ENCODE data around the gene PDE10A.

Gene PDE10A

DNA sequence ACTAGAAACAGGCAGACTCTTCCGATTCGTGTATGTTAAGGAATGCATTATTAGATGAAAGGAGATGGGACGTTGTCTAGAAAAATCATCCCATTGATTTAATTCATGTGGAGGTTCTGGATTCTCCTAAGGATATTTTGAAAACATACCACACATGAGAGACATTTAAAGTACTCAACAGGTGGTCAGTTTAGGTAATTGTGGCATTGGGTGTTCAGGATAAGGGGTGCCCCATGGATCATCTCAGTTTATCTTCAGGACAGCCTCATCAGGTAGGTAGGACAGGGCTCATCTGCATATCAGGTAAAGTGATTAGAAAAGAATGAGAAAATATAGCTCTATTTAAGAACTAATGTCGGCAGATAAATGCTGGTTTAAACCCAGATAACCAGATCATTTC is 15.9 kb upstream of the PDE10A start:
- no peak for DNase-seq (ENCODE audit: low read depth in 1 of 2, low spot score in 1 of 2)

DNA sequence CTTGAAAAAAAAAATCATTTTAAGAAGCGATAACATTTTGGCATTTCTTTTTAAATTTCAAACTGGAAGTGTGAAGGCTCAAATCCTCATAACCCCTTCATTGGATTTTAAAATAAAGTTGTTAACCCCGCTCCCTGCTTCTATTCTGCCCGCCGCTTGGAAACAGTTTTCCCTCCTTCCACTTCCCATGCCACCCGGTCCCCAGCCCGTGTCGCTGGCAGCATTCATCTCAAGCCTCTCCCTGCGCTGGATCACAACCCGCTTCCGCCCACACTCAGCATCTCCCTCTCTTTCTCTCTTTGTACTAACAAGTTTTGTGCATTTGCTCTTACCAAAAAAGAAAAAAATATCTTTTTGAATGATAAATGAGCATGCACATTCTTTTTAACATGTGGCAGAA is 15.4 kb upstream of the PDE10A start:
- DNase-seq (ENCODE audit: low read depth in 1 of 2, low spot score in 1 of 2): no peak

DNA sequence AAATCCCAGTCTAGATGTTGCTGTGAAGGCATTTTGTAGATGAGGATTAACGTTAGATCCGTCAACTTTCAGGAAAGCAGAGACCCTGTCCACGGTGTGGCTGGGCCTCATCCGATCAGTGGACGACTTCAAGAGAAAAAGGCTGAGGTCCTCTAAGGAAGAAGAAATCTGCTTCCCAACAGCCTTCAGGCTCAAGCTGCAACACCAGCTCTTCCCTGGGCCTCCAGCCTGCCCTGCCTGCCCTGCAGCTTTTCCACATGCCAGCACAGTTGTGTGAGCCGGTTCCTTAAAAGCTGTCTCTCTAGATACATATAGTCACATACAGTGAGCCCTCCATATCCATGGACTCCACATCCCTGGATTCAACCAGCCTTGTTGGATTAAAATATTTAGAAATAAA is 14.1 kb upstream of the PDE10A start:
- DNase-seq (ENCODE audit: low read depth in 1 of 2, low spot score in 1 of 2): no peak

- DNase-seq (ENCODE audit: low read depth in 1 of 2, low spot score in 1 of 2): no peak
These were observed 13.5 kb upstream of the PDE10A start for GRCh38 chr6:165676435-165677068.

GRCh38 chr6:165675120-165675519 is 12.1 kb upstream of the PDE10A start:
- DNase-seq (ENCODE audit: low read depth in 1 of 2, low spot score in 1 of 2): no peak

- no peak for DNase-seq (ENCODE audit: low read depth in 1 of 2, low spot score in 1 of 2)
These were observed 11.4 kb upstream of the PDE10A start for GRCh38 chr6:165674155-165675029.

DNA sequence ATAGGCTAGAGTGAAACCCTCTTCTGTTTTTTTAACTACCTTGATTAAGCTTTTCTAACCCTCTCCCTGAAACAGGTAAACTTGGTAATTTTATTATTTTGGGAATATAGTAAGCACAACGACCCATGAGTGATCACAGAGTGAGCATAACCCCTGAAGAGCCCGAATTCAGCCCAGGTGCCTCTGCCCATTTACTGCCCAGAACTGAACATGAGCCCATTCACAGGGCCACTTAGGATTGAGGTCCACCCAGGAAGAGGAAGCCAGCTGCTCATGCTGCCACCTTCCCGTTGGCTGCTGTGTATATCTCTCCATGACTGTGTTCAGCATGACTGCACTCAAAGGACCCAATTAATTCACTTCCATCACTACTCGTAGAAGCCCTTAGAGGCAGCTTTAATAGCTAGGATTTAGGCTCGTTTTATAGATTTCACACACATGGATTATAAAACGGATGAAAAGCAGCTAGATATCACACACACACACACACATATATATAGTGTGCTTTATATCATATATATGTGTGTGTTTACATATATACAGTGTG is 8.3 kb upstream of the PDE10A start:
- no peak for DNase-seq (ENCODE audit: low read depth in 1 of 2, low spot score in 1 of 2)

DNA sequence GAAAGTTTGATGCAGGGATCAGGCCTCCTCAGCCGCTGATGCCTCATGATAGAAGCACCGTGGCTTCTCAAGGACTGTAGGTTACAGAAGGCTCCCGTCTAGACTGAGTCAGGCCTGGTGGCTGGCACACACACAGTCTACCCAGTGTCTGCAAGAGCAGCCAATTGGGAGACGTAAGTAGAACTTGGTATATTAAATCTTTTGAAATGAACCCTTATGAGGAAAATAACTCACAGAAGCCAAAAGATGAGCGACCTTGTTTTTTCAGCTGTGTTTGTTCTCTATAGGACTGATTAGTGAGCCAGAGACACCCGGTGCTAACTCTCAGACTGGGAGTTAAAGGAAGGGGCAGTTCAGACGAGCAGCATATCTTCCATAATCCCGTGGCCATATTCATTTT is 5.9 kb upstream of the PDE10A start:
- DNase-seq (ENCODE audit: low read depth in 1 of 2, low spot score in 1 of 2): no peak

- no peak for DNase-seq (ENCODE audit: low read depth in 1 of 2, low spot score in 1 of 2)
These were observed 2.3 kb upstream of the PDE10A start for GRCh38 chr6:165665384-165665672.

DNA sequence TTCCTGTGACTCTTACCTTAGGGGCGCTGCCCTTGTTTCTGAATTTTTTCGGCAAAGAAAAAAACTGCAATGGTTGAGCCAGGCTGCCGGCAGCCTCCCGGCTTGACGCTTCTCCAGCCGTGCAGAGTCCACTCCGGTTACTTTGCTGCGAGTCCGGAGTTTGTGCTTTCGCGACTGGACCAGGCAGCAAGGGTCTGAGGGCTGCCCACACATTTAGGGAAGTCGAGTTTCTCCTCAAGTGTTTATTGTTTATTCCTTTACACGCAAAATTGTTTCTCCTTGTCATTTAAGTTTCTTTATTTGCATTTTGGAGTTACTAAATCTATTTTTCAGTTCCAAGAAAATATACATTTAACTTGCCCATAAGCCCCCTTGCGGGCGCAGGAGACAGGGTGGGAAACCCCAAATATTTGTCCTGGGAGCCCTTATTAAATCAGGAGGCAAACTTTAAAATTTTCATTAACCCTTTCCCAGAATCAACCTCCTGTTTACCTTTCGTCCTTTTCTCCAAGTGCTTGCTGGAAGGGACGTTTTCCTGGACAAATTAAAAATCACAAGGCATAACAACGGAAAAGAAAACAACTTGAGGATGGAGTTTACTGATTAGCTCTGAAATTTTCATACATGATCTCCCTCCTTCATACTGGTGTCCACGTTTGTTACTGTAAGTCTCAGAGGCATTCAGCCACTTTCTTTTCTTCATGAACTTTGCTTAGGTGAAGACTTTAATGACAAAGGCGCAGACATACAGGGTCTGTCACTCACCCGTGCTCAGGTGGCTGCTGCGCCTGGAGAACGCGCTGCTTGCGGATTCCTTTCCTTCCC is 1.7 kb upstream of the PDE10A start:
- no peak for DNase-seq (ENCODE audit: low read depth in 1 of 2, low spot score in 1 of 2)

DNA sequence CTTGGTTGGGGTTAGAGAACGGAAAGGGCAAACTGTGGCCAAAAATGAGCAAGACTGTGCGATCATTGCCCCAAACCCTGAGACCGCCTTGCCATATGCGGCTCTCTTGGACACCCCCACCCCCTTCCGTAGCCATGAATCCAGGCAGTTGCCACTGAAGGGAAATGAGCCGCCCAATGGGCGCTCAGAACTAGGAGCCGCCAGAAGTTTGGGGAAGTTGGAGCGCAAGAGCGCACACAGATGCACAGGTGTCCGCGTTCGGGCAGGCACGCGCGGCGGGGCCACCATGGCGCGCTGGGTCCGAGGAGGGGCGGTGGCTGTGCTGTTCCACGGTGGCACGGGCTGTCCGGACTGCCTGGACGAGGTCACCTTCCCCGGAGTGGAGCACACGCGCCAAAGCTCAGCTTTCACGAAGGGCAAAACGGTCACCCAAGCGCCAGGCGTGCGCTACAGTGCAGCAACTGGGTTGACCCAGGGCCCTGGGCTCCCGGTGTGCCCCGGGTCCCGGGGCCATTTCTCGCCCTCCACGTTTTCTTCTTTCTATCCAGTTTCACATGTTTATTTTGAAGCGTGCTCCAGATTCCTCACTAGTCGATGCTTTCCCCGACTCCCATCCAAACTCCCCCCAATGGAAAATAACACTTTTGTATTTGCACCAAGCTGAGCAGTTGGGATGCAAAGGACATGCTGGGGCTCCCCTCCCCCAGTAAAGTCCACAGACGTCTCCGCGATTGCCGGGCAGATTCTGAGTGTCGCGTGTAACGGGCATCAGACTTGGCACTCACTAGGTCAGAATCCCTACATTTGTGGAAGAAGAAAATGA is 906 bp upstream of the PDE10A start:
- DNase-seq (ENCODE audit: low read depth in 1 of 2, low spot score in 1 of 2): no peak

- no peak for DNase-seq (ENCODE audit: low read depth in 1 of 2, low spot score in 1 of 2)
These were observed 315 bp upstream of the PDE10A start for GRCh38 chr6:165663377-165663735.

DNA sequence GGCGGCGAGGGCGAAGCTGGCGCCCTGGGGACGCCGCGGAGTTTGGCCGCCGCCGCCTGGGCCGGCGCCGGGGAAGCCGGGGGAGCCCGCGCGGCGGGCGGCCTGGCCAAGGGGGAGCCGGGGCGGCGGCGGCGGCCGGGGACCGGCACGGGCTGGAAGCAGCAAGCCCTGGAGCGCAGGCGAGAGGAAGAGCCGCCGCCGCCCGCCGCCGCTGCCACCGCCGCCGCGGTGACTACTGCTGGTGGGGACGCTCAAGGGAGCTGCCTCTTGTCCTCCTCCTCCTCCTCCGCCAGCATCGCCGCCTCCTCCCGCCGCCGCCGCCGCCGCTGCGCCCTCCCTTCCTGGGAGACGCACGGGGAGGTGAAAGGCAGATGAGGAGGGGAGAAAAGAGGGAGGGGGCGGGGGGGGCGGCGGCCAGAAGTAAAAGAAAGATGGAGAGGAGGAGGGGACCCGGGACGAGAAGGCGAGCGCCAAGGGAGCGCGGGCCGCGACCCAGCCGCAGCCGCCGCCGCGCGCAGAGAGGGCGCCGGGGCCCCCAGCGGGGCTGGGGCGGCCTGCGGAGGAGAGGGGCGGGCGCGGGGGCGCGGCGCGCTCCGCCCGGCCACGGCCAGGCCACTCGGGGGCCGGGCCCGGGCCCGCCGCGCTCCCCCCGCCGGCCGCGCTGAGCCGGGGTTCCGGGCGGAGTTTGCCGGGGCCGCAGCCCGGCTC is 846 bp downstream of the PDE10A start:
- DNase-seq (ENCODE audit: low read depth in 1 of 2, low spot score in 1 of 2): no peak

- DNase-seq (ENCODE audit: low read depth in 1 of 2, low spot score in 1 of 2): no peak
These were observed 1.4 kb downstream of the PDE10A start for GRCh38 chr6:165661664-165662025.

- no peak for DNase-seq (ENCODE audit: low read depth in 1 of 2, low spot score in 1 of 2)
These were observed 2.0 kb downstream of the PDE10A start for GRCh38 chr6:165660857-165661663.

GRCh38 chr6:165659945-165660856 is 2.8 kb downstream of the PDE10A start:
- no peak for DNase-seq (ENCODE audit: low read depth in 1 of 2, low spot score in 1 of 2)

GRCh38 chr6:165658395-165659058 is 4.5 kb downstream of the PDE10A start:
- no peak for DNase-seq (ENCODE audit: low read depth in 1 of 2, low spot score in 1 of 2)

DNA sequence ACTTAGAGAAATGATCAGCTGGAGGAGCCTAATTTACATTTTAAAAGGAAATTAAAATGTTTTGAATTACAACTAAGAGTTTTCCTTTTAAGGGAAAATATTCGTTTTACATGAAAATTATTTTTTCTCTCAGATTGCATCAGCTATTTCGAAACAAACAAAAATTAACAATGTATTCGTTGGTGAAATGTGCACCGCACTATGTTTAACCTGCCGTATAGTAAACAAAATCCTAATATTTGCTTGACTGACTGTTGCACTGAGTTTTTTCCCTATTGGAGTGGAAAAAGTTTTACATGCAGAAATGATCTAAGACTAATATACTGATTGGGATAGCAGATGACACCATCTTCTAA is 5.7 kb downstream of the PDE10A start:
- no peak for DNase-seq (ENCODE audit: low read depth in 1 of 2, low spot score in 1 of 2)

Data from activated T-helper 1 cell treated with anti-CD3 and anti-CD28 coated beads, Interleukin-2, amount 50 U/mL, for 16 hours (primary cell).